Measurements from ENCODE around the gene TRABD2B. TPM values are rescaled to one million over a fixed set of nuclear protein-coding genes. Genes with fewer than 3 reads are reported as not detected.

Gene TRABD2B
- total RNA-seq, 2 donors from 2014 or later, result 1.1 to 2.1 TPM

GRCh38 chr1:47837056-47837830, 159.9 kb downstream of the TRABD2B start:
- H3K27ac ChIP-seq, result no peak overlapping the region
- no peaks in the 10 kb centered on the region for H3K4me1 ChIP-seq (replicated peaks)
- WGBS, result 83% methylated on average over 13 of the region's 13 CpGs
- TF ChIP-seq POLR2A (IDR thresholded peaks at IDR 0.05) (no peak), POLR2AphosphoS5 (IDR thresholded peaks at IDR 0.05) (no peak), CTCF (IDR thresholded peaks at IDR 0.05) (no peak)
- H3K36me3 ChIP-seq, result no peaks in the 10 kb centered on the region
- no peak overlapping the region for H3K4me3 ChIP-seq
- no peaks in the 10 kb centered on the region for H3K27me3 ChIP-seq (replicated peaks; ENCODE audit: insufficient read depth)
- intact Hi-C loops (cut with DNase I), result no loop called here
- DNase-seq (ENCODE audit: low spot score), result no peak
- no peaks in the 10 kb centered on the region for H3K9me3 ChIP-seq

GRCh38 chr1:47835409-47835808, 161.8 kb downstream of the TRABD2B start:
- Histone ChIP-seq H3K27ac (no peak overlapping the region), H3K27me3 (replicated peaks; ENCODE audit: insufficient read depth) (no peaks in the 10 kb centered on the region), H3K4me1 (replicated peaks) (no peaks in the 10 kb centered on the region), H3K9me3 (no peaks in the 10 kb centered on the region), H3K4me3 (no peak overlapping the region), H3K36me3 (no peaks in the 10 kb centered on the region)
- no peak for TF ChIP-seq CTCF (IDR thresholded peaks at IDR 0.05)
- TF ChIP-seq POLR2AphosphoS5 (IDR thresholded peaks at IDR 0.05), result no peak
- TF ChIP-seq POLR2A (IDR thresholded peaks at IDR 0.05), result no peak
- DNase-seq (ENCODE audit: low spot score), result no peak
- WGBS, result 91% methylated on average over 2 of the region's 2 CpGs
- intact Hi-C loops (cut with DNase I), result no loop called here

- TF ChIP-seq CTCF (IDR thresholded peaks at IDR 0.05) (no peak), POLR2A (IDR thresholded peaks at IDR 0.05) (no peak), POLR2AphosphoS5 (IDR thresholded peaks at IDR 0.05) (no peak)
- Histone ChIP-seq H3K36me3 (no peaks in the 10 kb centered on the region), H3K27me3 (replicated peaks; ENCODE audit: insufficient read depth) (no peaks in the 10 kb centered on the region), H3K9me3 (no peaks in the 10 kb centered on the region), H3K27ac (no peak overlapping the region), H3K4me1 (replicated peaks) (no peaks in the 10 kb centered on the region), H3K4me3 (no peak overlapping the region)
- intact Hi-C loops (cut with DNase I), result no loop called here
- no peak for DNase-seq (ENCODE audit: low spot score)
- WGBS, result 56% methylated on average over 3 of the region's 3 CpGs
These were observed 162.9 kb downstream of the TRABD2B start for GRCh38 chr1:47834326-47834725.

- no peaks in the 10 kb centered on the region for H3K4me1 ChIP-seq (replicated peaks)
- TF ChIP-seq POLR2A (IDR thresholded peaks at IDR 0.05), result no peak
- TF ChIP-seq CTCF (IDR thresholded peaks at IDR 0.05), result no peak
- TF ChIP-seq POLR2AphosphoS5 (IDR thresholded peaks at IDR 0.05), result no peak
- no peaks in the 10 kb centered on the region for H3K27me3 ChIP-seq (replicated peaks; ENCODE audit: insufficient read depth)
- H3K36me3 ChIP-seq, result no peaks in the 10 kb centered on the region
- WGBS, result 78% methylated on average over 13 of the region's 13 CpGs
- no peak overlapping the region for H3K4me3 ChIP-seq
- no peak overlapping the region for H3K27ac ChIP-seq
- intact Hi-C loops (cut with DNase I), result no loop called here
- H3K9me3 ChIP-seq, result no peaks in the 10 kb centered on the region
- no peak for DNase-seq (ENCODE audit: low spot score)
These were observed 166.4 kb downstream of the TRABD2B start for GRCh38 chr1:47830641-47831333.

All from prostate gland (tissue), 2 donors.